Fibroblast of pulmonary artery (primary cell): ENCODE measurements around the gene ATP5PO.
A peak's percentile ranks its signal among the peaks of the same experiment; 100 is the strongest.

ENCODE experiments used
- DNase-seq: peaks from one replicate; pipeline ENCODE4 v3.0.0-alpha.2; 2010; ENCODE audit warnings: low read depth
- H3K4me3 ChIP-seq: replicated peaks from 2 replicates; pipeline ENCODE4 v1.5.1; 2011; ENCODE audit warnings: low read depth, mild to moderate bottlenecking, control low read depth, low read length, moderate library complexity
- TF ChIP-seq, protein P1 (sequence below): IDR thresholded peaks from 2 replicates; pipeline ENCODE4 v1.5.1; 2011; ENCODE audit warnings: mild to moderate bottlenecking, control low read depth, low read length, inconsistent platforms; ENCODE audit errors: missing control alignments

Gene ATP5PO

DNA sequence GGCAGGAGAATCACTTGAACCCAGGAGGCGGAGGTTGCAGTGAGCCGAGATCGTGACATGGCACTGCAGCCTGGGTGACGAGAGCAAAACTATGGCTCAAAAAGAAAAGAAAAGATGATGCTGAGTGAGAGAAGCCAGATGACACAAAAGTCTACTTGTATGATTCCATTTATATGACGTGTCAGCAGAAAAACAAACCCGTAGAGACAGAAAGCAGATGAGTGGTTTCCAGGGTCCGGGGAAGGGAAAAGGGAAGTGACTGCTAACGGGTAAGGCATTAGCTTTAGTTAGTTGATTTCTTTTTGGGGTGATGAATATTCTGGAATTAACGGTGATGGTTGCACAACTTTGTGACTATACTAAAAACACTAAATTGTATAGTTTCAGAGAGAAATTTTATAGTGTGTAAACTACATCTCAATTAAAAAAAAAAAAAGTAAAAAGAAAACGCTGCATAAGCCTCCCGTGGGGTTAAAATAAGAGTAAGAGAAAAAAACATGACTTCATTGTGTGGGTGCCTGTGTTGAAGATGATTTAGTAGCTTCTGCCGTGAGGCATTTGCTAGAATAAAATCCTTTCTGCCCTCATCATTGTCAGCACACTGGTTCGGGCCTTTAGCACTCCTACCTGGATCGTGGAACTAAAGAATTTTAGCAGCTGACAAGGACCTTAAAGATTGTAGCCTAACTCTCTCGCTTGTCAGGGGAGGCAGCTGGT, 24.7 kb upstream of the ATP5PO start:
- TF ChIP-seq, protein P1, sequence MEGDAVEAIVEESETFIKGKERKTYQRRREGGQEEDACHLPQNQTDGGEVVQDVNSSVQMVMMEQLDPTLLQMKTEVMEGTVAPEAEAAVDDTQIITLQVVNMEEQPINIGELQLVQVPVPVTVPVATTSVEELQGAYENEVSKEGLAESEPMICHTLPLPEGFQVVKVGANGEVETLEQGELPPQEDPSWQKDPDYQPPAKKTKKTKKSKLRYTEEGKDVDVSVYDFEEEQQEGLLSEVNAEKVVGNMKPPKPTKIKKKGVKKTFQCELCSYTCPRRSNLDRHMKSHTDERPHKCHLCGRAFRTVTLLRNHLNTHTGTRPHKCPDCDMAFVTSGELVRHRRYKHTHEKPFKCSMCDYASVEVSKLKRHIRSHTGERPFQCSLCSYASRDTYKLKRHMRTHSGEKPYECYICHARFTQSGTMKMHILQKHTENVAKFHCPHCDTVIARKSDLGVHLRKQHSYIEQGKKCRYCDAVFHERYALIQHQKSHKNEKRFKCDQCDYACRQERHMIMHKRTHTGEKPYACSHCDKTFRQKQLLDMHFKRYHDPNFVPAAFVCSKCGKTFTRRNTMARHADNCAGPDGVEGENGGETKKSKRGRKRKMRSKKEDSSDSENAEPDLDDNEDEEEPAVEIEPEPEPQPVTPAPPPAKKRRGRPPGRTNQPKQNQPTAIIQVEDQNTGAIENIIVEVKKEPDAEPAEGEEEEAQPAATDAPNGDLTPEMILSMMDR: no peak
- peak; percentile 70 for DNase-seq
- no peak overlapping the region for H3K4me3 ChIP-seq

DNA sequence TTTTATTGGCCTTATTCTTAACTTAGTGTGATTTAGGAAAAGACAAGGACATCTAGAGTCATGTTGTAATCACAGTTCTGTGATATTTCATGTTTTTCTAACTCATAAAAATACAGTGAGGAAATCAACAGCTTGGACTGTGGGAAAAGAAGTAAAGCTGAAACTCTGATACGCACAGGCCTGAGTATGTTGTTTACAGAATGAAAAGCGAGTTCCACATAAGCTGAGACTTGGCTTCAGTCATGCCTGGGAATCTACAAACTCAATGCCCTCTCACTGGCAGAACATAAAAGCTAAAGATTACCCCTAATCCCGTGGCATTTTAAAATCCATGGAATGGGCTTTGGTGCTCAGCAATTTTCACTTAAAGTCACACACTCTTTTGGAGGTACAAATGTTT, 23.6 kb upstream of the ATP5PO start:
- TF ChIP-seq, protein P1: no peak
- DNase-seq: no peak
- H3K4me3 ChIP-seq: no peak overlapping the region

DNA sequence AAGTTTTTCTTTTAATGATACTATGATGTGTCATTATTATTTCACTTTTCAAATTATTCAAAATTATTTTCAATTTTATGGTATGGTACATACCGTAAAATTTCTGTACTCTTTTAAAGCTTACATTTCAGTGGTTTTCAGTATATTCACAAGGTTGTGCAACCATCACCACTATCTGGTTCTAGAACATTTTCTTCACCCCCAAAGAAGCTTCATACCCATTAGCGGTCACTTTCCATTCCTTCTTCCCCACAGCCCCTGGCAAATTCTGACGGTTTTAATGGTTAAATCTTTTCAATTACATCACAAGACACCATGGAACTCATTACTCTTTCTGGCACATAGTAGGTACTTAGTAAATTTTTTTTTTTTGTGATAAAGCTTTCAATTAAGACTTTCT, 22.8 kb upstream of the ATP5PO start:
- TF ChIP-seq, protein P1: no peak
- H3K4me3 ChIP-seq: no peak overlapping the region
- DNase-seq: no peak

DNA sequence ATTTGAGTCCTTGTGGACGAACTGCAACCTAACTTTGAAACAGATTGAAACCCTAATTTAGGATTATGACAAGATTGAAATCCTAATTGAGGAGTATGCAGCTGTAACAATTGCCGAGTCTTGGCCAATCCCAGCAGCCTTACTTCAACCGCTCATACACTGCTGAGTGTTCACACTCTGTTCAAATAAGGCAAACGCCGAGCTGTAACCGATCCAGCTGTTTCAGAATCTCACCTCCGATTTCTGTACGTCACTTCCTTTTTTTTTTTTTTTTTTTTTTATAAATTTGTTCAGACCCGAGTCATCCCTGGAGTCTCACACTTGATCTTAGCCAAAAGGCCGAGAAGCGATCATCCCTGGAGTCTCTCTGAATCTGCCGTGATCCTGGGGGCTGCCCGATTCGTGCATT, 22.3 kb upstream of the ATP5PO start:
- no peak for DNase-seq
- TF ChIP-seq, protein P1: no peak
- no peak overlapping the region for H3K4me3 ChIP-seq

- H3K4me3 ChIP-seq: no peak overlapping the region
- no peak for DNase-seq
- TF ChIP-seq, protein P1: no peak
These were observed 21.5 kb upstream of the ATP5PO start for GRCh38 chr21:33937146-33937545.

DNA sequence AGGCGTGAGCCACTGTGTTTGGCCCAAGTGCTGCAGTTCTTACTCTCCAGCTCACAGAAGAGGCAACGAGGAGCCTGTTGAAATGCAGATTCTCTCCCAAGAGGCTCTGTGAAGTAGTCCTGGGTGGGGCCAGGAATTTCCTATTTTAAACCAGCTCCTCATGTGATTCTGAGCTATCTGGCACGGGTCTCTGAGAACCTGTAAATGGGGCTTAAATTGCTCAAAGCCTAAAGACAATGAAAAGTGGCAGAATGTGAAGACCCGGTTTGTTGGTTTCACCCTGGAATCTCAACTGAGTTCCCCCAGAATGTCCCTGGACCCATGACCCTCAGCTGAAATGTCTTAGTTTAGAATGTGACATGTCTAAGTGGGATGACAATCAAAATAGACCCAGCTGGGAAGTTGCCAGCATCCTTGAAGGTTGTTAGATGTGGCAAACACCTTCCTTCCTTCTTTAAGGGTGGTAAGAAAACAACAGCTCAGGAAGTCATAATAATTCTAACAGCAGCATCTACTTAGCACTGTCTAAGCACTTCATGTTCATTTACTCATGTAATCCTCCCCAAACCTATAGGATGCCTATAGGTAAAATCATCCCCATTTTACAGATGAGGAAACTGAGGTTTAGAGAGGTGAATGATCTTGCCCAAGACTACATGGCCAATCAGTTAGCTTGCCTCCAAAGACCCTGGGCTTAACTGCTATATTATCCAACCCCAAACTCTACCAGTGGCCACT, 20.9 kb upstream of the ATP5PO start:
- no peak overlapping the region for H3K4me3 ChIP-seq
- TF ChIP-seq, protein P1: no peak
- DNase-seq: no peak
